ENCODE results near the gene BPTF.

DNA sequence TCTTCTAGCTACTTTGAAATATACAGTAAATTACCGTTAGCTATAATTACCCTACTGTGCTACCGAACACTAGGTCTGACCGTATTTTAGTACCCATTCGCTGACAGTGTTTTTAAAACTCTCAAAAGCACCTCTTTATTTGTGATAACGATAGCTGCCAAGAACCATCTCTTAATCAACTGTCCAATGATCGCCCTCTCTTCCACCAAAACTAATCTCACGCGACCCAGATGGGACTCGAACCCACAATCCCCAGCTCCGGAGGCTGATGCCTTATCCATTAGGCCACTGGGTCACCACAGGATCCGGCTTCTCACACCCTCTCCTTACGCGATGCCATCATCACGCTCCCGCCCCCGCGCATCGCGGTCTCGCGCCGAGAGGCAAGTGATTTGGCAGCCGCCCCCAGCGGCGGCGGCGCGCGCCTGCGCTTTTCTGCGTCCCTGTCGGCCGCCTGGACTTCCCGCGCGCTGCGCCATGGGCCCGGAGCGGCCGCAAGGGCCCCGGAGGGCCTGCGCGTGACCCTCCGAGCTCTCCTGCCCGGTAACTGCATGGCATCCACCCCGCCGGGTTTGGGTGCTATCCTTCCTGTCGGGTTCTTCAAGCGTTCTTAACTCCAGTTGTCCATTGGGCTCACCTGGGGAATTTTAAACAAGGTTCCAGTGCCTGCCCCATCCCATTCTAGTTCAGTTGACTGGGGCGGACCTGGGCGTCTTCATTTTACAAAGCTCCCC is 194.5 kb downstream of the BPTF start:
- TF ChIP-seq, protein P1, sequence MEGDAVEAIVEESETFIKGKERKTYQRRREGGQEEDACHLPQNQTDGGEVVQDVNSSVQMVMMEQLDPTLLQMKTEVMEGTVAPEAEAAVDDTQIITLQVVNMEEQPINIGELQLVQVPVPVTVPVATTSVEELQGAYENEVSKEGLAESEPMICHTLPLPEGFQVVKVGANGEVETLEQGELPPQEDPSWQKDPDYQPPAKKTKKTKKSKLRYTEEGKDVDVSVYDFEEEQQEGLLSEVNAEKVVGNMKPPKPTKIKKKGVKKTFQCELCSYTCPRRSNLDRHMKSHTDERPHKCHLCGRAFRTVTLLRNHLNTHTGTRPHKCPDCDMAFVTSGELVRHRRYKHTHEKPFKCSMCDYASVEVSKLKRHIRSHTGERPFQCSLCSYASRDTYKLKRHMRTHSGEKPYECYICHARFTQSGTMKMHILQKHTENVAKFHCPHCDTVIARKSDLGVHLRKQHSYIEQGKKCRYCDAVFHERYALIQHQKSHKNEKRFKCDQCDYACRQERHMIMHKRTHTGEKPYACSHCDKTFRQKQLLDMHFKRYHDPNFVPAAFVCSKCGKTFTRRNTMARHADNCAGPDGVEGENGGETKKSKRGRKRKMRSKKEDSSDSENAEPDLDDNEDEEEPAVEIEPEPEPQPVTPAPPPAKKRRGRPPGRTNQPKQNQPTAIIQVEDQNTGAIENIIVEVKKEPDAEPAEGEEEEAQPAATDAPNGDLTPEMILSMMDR (IDR thresholded peaks at IDR 0.05): peak in 5 of 6 experiments; percentile 42 to 83 (median 67)
- TF ChIP-seq POLR2A (IDR thresholded peaks at IDR 0.05): peak; percentile 69 to 81

Measured in adrenal gland (tissue), 5 donors.